DMS 273 treated with DMSO at 0.1 percent for 48 hours (cell line): ENCODE data around the gene ADAMTS15.

Experiments
- DNase-seq: peaks from one replicate; lab custom pipeline; 2025; lab: John Stamatoyannopoulos, UW

ADAMTS15 gene, protein sequence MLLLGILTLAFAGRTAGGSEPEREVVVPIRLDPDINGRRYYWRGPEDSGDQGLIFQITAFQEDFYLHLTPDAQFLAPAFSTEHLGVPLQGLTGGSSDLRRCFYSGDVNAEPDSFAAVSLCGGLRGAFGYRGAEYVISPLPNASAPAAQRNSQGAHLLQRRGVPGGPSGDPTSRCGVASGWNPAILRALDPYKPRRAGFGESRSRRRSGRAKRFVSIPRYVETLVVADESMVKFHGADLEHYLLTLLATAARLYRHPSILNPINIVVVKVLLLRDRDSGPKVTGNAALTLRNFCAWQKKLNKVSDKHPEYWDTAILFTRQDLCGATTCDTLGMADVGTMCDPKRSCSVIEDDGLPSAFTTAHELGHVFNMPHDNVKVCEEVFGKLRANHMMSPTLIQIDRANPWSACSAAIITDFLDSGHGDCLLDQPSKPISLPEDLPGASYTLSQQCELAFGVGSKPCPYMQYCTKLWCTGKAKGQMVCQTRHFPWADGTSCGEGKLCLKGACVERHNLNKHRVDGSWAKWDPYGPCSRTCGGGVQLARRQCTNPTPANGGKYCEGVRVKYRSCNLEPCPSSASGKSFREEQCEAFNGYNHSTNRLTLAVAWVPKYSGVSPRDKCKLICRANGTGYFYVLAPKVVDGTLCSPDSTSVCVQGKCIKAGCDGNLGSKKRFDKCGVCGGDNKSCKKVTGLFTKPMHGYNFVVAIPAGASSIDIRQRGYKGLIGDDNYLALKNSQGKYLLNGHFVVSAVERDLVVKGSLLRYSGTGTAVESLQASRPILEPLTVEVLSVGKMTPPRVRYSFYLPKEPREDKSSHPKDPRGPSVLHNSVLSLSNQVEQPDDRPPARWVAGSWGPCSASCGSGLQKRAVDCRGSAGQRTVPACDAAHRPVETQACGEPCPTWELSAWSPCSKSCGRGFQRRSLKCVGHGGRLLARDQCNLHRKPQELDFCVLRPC

DNA sequence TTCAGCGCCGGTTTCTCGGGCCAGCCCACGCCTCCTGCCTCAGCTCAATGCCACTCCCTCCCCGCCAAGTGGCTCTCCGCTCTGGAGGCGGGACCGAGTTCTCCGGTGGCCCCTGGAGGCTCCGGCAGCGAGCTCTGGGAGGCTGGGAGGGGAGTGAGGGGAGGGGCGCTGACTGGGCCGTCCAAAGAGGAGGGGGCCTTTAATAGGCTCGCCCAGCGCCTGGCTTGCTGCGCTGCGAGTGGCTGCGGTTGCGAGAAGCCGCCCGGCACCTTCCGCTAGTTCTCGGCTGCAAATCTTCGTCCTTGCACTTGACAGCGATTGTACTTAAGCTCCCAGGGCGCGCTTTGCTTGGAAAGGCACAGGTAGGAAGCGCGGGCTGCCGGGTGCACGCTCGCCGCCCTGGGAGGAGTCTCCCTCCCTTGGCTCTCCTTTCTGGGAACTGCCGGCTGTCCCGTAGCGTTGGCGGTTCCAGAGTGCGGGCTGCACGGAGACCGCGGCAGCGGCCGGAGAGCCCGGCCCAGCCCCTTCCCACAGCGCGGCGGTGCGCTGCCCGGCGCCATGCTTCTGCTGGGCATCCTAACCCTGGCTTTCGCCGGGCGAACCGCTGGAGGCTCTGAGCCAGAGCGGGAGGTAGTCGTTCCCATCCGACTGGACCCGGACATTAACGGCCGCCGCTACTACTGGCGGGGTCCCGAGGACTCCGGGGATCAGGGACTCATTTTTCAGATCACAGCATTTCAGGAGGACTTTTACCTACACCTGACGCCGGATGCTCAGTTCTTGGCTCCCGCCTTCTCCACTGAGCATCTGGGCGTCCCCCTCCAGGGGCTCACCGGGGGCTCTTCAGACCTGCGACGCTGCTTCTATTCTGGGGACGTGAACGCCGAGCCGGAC lies at the start of gene ADAMTS15:
ADAMTS15 (plus strand) TSS at position 230 of the 894 bp plus-strand sequence; CDS start at position 559, 329 bp downstream.
- DNase-seq = peak; percentile 65

DNA sequence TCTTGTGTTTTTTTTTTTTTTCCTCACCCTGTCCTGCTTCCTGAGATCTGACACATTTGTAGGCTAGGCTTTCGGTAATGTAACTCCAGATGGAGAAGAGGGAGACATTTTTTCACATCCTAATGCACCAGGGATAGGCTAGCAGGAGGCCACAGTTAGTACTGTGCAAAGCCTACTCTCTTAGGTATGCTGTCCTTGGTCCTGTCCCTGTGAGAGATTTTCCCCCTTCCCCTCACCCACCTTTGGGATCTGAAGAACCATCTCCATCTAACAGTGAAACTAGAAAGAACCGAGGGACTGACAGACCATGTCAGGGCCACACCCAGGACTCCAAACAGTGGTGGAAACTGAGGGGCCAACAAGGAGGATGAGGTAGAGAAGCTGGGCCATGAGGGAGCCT lies 49.2 kb upstream of the ADAMTS15 start:
- no peak for DNase-seq

DNA sequence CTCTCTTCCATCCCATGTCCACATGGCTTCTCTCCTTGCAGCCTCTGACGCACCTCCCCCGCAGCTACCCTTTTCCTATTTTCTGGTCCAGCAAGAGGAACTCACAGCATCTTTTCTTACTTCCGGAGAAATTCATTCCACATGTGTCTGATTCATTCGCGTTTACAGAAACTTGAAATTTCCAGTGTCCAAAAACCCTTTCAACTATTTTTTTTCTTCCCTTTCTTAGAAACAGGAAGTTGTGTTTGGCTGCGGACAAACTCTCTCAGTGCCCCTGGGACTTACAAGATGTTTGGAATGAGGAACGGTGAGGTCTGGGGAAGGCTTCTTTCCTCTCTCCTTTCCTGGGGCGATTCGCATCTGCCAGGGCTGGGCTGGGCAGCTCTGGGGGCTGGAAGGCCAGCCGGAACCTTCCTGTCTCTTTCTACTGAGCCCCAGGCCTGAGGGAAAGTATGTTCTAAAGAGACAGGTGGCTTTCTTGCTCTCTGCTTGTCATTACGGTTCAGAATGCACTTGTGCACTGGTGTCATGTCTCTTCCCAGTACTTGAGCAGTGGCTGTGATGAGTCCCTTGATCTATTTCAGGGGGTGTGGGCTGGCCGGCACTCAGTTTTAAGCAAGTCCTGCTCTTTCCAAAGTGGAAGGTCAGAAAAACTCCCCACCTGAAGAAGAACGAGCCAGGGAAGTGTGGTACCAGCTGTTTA lies 47.5 kb upstream of the ADAMTS15 start:
- no peak for DNase-seq

DNA sequence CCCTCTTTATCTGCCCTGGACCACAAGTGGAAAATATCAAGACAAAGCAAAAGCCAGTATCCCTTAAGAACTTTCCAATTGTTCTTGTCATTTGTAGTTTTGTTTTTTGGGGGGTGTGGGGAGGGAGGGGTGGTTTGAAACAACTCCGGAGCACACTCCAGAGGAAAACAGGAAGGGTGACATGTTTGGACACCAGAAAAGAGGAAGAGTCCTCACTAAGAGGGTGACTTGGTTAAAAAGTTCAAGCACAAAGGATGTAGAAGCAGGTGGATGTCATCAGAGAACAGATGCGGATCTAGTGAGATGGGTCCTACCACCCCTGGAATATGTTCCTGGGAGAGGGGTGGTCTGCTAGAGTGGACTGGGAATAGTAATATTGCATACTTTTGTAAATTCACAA lies 45.9 kb upstream of the ADAMTS15 start:
- no peak for DNase-seq

GRCh38 chr11:130403271-130403804 lies 45.1 kb upstream of the ADAMTS15 start:
- no peak for DNase-seq

DNA sequence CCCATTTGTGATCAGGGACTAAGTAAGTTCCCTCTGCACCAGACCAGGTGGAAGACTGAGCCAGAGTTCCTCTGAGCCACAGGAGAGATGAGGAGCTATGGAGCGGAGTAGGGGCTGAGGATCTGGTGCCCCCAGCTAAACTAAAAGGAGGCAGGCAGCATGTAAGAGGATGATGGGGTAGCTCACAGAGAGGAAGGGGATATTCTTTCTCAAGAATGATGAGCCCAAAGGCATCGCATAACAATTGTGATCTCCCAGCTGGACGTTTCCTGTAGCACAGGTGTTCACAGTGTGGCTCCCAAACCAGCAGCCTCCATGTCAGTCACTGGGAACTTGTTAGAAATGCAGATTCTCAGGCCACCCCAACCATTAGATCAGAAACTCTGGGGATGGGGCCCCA lies 44.5 kb upstream of the ADAMTS15 start:
- no peak for DNase-seq

DNA sequence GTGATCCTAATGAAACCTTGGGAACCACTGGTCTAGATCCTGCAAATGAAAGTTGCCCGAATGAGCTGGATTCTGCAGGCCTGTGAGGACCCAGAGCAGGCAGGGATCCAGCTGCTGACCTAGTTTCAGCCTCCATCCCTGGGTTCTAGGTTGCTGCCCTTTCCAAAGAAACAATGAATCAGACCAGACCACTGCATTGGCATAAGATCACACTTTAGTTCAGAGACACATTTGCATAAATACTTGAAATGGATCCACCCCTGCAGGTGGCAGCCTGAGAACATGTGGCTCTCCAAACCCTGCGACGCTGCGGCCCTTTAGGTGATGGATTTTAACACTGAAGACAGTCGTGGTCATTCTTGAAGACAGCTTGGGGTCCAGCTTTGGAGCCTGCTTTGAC lies 43.7 kb upstream of the ADAMTS15 start:
- DNase-seq = no peak

- DNase-seq = no peak
Measured at GRCh38 chr11:130405428-130405827, 43.0 kb upstream of the ADAMTS15 start.

DNA sequence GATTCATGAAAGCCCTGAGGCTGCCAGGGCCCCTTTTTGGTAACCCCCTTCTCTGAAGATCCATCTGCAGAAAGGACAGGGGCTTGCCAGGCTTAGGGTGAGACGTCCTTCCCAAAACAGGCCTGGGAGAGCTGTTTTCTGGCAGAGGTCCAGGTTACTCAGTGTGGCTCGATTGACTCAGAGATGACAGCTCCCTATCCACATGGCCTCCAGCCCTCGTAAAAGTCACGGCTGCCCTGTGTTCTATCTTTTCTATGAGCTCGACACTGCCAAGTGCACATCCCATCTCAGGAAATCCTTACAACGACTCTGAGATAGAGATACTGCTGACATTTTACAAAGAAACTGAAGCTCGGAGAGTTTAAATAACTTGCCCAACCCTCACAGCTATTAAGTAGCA lies 40.5 kb upstream of the ADAMTS15 start:
- no peak for DNase-seq

- DNase-seq = no peak
Measured at GRCh38 chr11:130408401-130408890, 40.0 kb upstream of the ADAMTS15 start.

GRCh38 chr11:130408901-130409300 lies 39.5 kb upstream of the ADAMTS15 start:
- DNase-seq = no peak

DNA sequence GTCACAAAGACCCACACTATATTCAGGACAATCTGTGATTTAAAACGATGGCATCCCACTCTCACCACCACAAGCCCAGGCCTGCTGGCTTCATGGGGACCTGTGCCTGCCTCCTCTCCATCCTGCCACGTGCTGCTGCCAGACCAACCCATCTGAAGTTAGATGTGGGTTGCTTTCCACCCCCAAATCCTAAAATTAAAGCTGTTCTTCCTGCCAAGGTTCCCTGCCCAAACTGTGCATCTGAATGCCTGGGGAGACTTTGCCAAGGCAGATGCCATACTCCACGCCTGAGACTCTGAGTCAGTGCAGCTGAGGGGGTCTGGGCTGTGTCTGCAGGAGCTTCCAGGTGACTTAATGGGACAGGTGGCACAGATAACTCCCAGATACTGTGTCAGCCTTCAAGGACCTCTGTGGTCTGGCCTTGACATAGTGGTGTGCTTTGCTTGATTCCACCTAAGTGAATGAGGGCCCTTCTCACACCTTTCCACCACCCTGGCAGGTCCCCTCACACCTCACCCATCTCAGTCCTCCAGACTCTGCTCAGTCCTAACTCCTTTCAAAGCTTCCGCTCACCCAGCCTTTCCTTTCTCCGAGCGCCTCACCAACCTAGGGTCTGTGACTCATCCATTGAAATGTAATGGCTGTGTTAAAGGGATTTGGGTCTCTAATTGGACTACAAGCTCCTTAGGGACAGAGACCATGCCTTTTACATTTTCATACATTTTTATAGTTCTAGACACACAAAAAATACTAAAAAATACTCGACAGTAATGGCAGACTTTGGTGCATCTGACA lies 38.7 kb upstream of the ADAMTS15 start:
- no peak for DNase-seq

GRCh38 chr11:130411223-130411622 lies 37.2 kb upstream of the ADAMTS15 start:
- DNase-seq = no peak

DNA sequence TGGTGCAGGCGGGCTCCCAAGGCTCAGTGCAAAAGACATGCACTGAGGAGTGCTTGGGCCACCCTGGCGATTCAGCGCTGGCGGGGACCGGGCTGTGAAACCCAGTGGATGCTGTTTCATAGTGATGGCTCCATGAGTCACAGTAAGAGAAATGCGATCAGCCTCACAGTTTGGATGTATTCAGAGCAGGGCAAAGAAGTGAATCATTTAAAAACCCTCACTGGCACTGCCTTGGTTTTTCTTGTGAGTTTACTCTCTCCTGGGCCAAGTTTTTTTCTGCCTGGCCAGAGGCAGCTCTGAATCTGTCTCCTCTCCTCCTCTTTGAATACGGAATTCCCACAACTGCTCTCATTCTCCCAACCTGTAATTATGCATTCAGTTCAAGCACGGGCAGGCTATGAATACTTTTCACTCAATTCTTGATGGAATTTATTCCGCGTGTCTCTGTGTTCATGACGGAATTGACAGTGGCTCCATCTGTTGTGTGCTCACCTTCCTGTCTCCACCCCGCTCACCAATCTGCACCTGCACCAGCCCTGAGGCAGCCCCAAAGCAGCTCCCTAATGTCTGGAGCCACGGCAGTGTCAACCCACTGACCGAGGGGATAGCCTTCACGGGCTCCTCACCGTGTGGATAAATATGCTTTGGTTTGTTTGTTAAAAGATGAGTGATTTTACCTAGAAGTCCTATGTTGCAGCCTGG lies 34.9 kb upstream of the ADAMTS15 start:
- no peak for DNase-seq

DNA sequence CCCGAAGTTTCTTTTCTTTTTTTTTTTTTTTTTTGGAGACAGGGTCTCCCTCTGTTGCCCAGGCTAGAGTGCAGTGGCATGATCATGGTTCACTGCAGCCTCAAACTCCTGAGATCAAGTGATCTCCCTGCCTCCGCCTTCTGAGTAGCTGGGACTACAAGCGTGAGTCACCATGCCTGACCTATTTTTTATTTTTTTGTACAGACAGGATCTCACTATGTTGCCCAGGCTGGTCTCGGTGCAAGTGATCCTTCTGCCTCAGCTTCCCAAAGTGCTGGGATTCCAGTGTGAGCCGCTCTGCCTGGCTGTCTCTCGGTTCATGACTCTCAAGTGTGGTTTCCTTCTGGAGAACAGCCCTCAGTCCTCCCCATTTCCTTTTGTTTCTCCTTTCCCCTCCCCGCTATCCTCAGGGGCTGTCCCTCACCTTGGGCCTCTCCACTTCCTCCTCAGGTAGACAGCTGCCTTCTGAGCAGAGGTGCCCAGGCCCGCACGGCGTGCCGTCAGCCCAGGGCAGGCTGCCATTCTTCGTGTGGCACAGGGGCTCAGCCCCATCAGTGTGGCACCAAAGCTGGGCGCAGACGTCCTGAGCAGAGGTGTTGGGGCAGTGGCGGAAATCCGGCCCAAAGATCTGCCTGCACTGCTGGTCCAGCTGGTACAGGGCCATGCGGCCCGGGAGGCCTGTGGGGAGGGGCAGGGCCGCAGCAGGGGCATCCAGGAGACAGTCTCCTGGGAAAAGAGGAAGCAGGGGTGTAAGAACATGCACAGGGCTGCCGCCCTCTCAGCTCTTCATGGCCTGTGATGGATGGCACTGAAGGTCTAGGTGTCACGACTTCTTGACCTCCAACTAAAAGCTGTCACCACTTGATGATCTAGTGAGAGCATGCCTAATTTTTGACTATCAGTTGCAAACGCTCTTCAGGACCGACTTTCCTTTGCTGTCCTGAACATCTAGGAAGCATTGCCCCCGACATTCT lies 34.1 kb upstream of the ADAMTS15 start:
- DNase-seq = no peak

DNA sequence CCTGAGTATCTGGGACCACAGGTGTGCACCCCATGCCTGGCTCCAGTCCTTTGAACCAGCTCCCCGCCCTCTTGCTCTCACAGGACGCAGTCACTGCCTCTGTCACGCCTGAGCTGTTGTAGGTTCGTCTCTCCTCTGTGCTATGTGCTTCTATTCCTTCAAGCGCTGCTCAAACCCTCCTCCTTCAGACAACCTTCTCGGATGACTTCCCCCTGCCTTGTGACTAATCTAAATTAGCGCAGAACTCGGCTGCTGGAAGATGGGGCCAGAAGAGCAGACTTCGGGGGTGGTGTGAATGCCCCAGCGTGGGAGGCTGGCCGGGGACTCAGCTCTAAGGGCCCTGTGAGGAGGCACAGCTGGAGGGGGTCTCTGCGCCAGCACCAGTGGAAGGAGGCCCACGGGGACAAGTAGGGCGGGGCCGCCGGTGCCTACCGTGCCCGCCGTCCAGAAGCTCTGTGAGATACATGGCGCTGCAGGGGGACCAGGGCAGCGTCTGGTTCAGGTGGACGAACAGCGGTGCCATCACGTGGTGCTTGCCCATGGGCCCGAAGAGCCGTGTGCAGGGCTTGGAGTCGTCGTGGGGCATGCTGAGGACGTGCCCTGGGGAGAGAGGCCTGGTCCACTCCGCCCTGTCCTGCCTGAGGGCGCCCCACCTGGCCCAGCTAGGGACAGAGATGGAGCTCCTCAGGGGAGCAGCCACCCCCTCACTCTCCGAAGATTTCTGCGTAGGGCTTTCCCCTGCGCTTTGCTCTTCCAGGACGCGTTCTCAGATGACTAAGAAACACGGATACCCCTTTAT lies 32.5 kb upstream of the ADAMTS15 start:
- no peak for DNase-seq

- no peak for DNase-seq
Measured at GRCh38 chr11:130416530-130416882, 31.9 kb upstream of the ADAMTS15 start.
